WTC11 (cell line): ENCODE results near the gene SNX3.

Experiments used
- ATF3 ChIP-seq: sonication (generic); formaldehyde crosslinking; conservative IDR thresholded peaks from 2 replicates; pipeline ENCODE4 v1.8.1; 2022; ENCODE audit warnings: mild to moderate bottlenecking, missing genetic modification reagents
- CTCF ChIP-seq: fragments of 200-600 bp; IDR thresholded peaks from 2 replicates; pipeline ENCODE4 v1.8.0; 2022; ENCODE audit warnings: antibody characterized with exemption
- NR1H2 ChIP-seq: sonication (generic); formaldehyde crosslinking; IDR thresholded peaks from 2 replicates; pipeline ENCODE4 v1.9.0; 2021; ENCODE audit warnings: mild to moderate bottlenecking, moderate library complexity, missing genetic modification reagents
- NR3C1 ChIP-seq: sonication (generic); formaldehyde crosslinking; conservative IDR thresholded peaks from 2 replicates; pipeline ENCODE4 v1.8.1; 2023; ENCODE audit warnings: low read depth, mild to moderate bottlenecking, missing genetic modification reagents
- PRDM15 ChIP-seq: sonication (generic); formaldehyde crosslinking; IDR thresholded peaks from 2 replicates; pipeline ENCODE4 v1.8.0; 2022; ENCODE audit warnings: missing genetic modification reagents
- USF1 ChIP-seq: sonication (generic); formaldehyde crosslinking; IDR thresholded peaks from 2 replicates; pipeline ENCODE4 v1.8.0; 2022; ENCODE audit warnings: mild to moderate bottlenecking, missing genetic modification reagents
- USF2 ChIP-seq: sonication (generic); formaldehyde crosslinking; IDR thresholded peaks from 2 replicates; pipeline ENCODE4 v1.8.1; 2023; ENCODE audit warnings: mild to moderate bottlenecking, missing genetic modification reagents, moderate library complexity
- ZNF281 ChIP-seq: sonication (generic); formaldehyde crosslinking; IDR thresholded peaks from 2 replicates; pipeline ENCODE4 v1.8.0; 2023; ENCODE audit warnings: mild to moderate bottlenecking, missing genetic modification reagents

GRCh38 chr6:108291091-108291490 lies 30.3 kb upstream of the SNX3 start:
- TF ChIP-seq ZNF281 (no peak), CTCF (no peak), USF2 (no peak), NR3C1 (CRISPR knock-in tag) (no peak), USF1 (no peak), NR1H2 (CRISPR knock-in tag) (no peak), PRDM15 (CRISPR knock-in tag) (no peak), ATF3 (CRISPR knock-in tag) (no peak)
